ENCODE results near the gene TBXAS1.

Gene TBXAS1

DNA sequence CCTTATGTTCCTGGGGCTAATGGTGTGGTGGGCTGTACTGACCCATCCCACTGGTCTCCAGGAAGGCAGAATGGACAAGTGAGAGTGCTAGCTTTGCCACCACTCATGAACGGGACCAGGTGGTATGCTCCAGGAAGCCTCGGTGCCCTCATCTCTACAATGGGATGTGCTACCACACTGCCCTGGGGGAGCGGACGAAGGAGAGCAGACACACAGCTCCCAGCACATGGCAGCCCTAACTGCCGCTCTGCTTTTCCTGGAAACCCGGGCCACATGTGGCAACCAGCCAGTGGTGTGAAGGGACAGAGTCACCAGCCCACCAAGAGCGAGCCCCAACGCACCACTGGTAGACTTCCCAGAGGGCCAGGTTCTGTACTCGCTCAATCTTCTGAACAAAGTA, 197.9 kb downstream of the TBXAS1 start:
- DNase-seq, result no peak

DNA sequence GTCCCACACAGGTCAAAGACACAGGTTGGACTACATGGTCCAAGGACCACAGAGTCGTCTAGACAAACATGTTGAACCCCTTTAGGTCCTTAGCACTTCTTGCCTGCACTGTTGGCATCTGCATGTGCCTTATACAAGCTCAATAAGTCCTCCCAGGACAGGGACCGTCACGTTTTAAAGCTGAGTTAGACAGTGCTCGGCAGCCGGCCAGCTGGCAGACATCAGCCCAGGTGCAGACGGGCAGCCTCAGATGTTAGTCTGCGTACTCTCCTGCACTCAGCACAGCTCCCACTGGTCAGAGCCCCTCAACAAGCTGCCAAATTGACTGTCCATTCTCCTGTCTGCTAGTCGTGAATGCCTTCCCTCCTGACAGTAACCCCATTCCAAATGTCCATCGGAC, 198.8 kb downstream of the TBXAS1 start:
- no peak for DNase-seq

DNA sequence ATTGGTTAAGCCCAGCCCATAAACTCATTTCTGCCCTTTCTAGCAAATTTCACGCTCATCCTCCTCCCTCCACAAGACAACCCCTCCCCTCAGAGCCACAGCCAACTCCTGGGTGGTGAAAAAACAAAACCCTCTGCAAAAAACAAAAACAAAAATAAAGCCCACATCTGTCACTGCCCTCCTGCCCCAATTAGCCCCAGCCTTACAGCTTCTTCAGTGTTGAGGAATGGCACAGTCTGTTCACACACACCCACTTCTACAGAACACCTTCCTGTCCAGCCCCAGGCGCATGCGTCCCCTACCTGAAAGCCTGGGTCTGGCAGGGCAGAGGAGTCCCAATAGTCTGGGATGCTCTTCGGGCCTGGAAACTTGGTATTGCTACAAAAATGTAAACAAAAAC, 199.2 kb downstream of the TBXAS1 start:
- DNase-seq, result no peak

DNA sequence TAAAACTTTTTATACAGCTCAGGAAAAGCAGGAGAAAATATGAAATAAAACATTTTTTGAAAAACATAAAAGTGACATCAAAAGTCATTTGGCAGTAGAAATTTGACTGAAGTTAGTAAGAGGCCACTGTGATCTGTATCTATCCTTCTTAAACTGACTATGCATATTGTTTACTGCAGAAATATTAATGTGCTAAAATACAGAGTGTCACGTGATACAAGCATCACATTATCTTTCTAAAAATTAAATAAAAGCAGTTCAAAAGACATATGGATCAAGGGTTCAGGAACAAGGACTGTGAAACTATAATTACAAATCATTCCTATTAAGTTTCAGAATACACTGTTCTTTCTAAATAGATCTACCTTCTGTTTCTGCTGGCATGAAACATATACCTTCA, 200.0 kb downstream of the TBXAS1 start:
- DNase-seq, result no peak

DNA sequence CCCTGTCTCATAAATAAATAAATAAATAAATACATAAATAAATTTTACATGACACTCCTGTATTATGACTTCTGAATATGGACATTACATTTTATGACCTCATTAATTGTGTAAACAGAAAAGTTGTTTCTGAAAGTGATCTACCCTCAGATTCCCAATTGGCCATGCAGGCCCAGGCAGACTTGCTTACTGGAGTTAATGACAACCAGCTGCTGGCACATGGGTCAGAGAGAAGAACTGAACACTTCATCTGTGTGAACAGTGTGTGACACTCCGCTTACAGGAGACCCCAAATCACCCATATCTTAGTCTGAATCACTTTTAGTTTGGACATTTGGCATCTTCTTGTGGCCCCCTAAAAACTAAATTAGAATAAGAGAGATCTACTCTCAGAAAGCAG, 202.3 kb downstream of the TBXAS1 start:
- DNase-seq, result no peak

DNA sequence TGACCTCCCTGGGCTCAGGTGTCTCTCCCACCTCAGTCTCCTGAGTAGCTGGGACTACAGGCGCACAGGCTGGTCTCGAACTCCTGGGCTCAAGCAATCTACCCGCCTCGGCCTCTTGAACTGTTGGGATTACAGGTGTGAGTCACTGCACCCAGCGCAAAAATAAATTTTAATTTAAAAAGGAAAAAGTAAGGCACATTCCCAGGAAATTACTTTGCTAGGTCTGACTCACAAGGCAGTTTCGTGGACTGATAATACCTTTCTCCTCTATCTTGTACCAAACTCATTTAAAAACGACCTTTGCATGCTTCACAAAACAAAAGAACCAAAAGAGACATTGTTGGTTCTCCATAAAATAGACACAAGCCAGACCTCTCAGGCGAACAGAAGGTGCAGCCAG, 204.0 kb downstream of the TBXAS1 start:
- DNase-seq, result no peak

DNA sequence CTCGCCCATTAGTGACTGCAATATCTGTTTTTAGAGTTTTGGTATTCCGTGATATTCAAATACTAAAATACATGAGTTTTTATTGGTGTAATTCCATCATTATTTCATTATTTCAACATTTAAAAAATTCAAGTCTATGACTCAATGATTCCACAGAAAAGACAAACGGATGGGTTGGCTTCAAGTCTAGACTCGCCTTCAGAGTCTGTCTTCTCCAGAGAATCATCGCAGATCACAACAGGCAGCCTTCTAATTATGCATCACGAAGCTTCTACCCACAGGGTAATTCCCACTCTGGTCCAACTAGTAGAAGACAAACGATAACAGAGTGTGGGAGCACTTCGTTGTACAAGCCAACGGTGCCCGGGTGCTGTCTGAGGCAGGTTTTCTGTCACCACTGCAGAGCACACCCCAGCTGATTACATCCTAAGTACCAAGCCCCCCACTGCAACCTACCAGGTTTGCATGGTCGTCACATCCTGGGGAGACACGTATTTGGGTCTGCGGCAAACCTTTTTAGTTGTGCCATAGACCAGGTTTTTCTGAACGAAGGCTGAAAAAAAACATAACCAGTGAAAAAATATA, 204.8 kb downstream of the TBXAS1 start:
- DNase-seq, result no peak

DNA sequence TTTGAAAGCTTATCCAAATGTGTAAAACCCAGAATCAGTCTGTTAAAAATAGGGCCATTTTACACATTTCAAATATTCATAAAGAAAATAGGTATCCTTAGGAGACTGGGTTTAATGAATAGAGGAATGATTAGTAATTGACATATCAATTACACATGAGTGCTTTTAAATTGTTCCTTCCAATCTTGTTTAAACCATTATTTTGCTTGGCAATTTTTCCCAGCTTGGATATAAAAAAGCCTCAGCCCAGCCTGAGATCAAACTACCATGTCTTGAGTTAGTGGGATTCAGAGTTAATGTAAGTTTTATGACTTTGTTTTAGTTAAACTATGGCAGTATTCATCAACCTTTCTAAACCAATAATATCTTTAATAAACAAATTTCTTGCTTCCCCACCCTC, 205.4 kb downstream of the TBXAS1 start:
- DNase-seq, result no peak

DNA sequence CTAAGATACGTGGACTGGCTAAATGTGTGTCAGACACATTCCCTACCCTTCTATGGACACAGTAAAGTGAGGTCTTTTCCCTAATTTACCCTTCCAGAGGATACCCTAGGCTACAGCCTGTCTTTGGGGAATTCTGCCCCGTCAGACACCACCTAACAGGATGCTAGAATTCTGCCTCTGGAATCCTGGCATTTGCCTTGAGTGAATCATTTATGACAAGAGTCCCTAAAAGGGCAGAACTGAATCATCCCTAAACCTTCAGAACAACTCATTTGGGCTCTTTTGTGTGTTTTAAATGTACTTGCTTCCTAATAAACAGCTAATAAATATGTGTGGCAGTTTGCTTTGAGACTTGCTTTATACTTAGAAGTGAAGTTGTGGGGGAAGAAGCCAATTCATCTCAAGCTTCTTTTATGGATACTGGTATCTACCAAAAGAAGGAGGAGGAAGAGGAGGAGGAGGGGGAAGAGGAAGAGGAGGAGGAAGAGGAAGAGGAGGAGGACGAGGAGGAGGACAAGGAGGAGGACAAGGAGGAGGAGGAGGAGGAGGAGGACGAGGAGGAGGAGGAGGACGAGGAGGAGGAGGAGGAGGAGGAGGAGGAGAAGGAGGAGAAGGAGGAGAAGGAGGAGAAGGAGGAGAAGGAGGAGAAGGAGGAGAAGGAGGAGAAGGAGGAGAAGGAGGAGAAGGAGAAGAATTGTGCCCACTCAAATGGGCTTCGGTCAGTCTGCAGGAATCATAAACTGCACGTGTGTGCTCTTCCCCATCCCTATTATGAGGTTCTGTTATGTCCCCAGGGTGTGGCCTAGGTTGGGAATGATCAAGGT, 206.5 kb downstream of the TBXAS1 start:
- DNase-seq, result no peak

DNA sequence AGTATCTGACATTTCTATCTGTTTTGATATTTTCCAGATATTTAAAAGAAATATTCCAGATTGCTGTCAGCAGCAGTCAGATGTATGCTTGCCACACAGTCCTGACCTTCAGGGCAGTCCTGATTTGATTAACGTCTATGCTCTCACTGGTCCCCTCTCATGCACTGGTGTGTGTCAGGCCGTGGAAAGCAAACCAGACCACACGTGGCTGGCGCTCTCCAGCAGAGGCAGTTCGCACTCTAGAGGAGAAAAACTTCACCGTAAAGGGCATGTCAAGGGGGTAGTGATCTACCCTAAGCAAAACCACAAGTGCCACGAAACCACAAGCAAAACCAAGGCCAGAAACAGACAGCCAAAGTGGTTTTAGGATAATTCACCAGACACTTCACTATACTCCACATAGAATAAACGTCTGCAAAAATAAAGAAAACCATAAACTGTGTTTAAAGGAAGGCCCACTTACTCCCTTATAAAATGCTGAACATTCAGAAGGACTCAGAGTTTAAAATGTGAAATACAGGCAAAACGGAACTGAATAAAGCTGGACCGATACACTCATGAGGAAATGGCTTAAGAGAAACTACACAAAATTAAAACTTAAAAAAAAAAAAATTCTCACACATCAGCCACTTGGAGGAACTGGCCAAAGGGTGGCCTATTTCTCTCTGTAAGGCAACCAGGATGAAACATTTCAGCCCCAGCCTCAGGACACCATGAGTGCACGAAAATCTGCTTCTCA, 207.3 kb downstream of the TBXAS1 start:
- DNase-seq, result peak; percentile 12

DNA sequence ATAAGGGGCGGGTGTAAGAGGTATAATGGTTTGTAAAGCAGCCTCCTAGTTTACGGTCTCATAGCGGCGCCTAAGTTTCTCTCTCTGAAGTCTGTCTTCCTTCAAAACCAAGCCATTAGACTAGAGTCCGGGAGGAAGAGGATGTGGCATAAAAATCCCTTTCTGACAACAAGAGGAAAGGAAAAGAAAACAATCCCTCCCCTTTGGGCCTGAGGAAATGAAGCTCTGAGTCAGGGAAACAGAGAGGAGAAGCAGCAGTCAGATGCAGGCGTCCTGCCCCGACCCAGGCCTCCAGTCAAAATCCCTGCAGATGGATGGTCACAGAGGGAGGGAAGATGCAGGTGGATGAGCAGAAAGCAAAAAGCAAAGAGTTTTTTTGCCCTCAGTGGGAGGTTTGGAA, 210.0 kb downstream of the TBXAS1 start:
- DNase-seq, result no peak

DNA sequence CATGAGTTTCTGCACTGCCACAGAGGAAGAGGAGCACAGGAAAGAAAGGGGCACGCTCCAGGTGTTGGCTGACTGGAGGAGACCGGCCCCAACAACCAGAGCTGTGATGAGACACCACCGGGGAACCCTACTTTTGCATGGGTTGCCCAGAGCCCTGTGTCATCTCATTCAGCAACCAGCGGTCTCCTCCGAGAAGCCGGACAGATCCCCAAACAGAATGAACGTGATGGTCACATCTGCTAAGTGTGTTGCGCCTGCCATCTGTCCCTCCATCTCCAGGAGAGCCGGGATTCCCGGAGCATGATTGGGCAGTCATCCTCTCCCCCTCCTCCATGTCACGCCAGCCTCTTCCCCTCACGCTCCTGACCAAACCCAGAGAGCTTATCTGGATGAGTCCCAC, 210.8 kb downstream of the TBXAS1 start:
- no peak for DNase-seq

DNA sequence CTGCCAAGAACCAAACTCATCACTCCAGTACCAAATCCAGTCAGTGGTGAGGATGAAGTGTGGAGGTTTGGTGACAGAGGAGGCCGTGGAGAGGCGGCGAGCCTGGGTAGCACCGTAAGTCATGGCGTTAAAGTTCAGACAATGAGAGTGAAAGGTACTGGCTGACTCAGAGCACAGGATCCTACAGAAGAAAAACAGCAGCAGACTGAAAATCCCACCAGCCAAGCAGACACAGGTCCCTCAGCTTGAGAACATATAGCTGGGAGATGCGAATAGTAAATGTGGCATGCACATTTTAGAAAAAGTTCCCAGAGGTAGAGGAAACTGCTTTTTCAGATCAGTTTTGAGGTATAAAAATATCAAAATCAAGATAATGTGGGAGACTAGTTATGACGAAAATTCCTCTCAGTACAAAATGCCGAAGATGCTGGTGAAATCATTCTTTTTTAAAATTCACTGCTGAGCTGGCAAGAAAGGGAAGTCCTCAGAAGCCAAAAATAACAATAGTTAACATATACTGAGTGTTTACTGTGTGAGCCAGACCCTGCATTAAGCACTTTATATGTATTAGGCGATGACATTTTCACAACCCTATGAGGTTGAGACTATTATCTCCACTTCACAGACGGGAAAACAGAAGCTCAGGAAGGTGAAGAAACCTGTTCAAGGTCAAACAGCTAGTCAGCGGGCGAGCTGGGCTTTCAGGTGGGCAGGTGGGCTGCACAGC, 212.8 kb downstream of the TBXAS1 start:
- no peak for DNase-seq

DNA sequence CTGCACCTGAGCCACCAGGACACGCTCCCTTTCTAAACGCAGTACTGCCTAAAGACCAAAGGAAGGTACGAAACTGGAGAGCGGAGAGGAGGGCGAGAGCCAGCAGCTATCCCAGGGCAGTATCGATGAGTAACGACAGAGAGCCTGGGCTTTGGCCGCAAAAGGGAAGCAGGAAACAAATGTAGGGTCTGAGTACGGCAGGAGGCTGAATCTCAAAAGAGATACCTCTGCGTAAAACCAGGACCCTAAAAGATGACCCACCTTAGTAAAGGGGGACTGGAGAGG, 213.3 kb downstream of the TBXAS1 start:
- DNase-seq, result no peak

DNA sequence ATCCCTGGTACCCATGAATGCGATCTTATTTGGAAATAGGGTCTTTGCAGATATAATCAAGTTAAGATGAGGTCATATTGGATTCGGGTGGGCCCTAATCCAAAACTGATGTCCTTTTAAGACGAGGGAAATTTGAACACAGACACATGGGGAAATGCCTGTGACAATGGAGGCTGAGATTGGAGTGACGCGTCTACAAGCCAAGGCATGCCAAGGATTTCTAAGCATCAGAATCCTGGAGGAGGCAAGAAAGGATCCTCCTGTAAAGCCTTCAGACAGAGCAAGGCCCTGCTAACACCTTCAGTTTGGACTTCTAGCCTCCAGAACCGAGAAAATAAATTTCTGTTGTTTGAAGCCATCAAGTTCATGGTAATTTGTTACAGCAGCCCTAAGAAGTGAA, 215.2 kb downstream of the TBXAS1 start:
- DNase-seq, result no peak

DNA sequence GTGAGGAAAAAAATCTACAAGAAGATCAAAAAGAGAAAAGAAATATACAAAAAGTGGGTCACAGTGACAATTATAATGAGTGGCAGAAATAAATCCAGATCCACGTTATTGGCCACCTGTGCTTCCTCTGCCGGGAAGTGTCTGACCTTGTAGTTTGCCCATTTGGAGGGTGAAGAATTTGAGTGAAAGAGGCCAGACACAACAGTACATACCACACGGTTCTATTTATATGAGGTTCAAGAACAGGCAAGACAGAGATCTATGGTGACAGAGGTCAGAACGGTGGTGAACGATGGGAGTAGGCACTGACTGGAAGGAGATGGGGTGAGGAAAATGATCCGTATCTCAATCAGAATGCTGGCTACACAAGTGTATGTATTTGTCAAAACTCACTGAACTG, 216.6 kb downstream of the TBXAS1 start:
- no peak for DNase-seq

DNA sequence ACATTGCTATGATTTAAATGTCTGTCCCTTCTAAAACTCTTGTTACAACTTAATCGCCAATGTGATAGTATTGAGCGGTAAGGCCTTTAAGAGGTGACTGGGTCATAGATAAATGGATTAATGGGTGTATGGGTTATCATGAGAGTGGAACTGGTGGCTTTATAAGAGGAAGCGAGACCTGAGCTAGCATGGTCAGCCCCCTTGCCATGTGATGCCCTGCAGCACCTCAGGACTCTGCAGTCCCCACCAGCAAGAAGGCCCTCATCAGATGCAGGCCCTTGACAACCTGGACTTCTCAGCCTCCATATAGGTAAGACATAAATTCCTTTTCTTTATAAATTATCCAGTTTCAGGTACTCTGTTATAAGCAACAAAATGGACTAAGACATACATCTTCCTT, 218.1 kb downstream of the TBXAS1 start:
- no peak for DNase-seq

DNA sequence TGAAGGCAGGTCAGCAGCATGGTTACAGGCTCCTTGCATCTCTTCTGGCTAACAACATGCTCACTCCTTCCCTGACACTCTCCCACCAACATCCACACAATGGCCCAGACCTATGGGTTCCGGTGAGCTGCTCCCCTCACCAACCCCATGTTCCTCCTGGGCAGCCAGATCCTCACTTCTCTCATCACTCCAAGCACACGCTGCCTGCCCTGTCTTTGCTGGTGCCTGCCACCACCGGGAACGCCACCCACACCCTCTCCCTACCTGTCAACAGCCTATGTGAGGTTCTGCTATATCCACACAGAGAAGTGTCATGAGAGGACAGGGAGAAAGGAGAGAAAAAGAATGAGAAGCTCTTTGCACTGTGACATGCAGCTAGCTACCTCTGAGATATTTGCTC, 219.1 kb downstream of the TBXAS1 start:
- DNase-seq, result no peak

DNA sequence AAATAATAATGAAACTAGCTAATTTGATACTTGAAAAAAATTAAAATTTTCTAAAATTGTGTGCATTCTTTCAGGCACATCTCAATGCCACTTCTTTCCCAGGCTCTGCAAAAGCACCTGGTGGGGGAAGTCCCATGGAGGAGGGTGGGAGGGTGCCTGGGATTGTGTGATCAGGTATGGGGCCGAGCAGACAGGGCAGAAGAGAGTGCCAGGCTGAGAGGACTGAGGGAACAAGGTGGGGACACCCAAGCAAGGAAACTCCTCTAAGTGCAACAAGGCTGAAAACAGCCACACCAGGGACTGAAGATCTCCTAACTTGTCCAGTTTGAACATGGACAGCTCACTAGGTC, 219.9 kb downstream of the TBXAS1 start:
- no peak for DNase-seq

DNA sequence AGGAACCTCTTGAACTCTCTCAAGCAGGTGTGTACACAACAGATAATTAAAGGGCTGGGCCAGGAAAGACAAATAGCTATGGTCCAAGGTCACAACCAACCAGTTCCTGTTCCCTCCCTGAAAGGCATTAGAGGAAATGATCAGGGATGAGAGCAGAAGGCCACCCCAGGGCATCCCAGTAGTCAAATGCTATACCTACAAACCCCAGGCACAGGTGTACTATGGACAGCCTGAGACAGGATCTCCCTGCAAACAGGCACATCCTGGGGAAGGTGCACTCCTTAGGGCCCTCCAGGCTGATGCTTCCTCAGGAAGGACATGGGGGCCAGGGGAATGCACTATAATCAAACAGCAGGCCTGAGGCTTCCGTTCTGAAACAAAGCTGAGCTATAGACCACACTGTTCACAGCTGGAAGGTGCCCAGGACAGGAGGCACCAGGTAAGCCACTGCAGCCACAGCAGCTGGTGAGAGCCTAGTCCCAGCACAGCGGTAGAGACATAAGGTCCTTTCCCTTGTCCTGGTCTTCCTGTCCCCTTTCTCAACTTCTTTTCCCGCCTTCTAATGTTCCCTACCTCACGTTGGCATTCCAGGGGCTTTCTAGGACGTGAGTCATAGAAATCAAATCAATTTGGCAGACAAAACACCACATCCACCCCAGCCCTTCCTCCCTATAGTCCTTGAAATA, 220.4 kb downstream of the TBXAS1 start:
- no peak for DNase-seq

DNA sequence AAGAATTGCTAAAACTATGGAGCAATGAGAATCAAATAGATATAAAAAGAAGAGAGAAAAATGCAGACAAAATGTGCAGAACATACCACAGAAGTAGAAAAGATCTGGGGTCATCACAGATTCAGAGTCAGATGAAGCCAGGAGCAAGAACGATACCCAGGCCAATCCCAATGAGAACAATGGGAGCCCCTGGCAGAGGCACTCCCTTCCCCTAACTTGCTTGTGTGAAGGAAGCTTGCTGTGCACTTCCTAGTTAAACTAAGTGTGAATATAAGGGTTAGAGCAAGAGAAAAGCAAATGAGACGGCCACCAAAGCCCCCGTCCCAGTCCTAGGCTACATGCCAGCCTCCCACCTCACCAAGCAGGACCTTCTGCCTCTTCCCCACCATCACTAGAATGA, 221.0 kb downstream of the TBXAS1 start:
- DNase-seq, result no peak

DNA sequence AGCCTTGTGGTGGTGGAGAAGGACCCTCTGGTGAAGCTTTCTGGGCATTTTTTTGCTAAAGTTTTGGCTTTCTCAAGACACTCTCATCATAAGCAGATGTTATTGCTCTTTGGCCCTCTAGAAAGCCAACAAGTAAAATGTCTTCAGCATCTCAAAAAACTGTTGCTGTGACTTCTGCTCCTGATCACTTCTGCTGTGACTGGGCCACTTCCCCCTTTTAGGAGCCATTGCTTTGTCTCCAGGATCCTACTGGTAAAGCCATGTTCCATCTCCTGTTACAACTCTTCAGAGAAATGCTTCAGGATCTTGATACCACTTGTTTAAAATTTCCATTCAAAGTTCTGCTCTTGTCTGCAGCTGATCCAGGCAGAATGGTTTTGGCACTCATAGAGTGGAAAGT, 222.8 kb downstream of the TBXAS1 start:
- no peak for DNase-seq

DNA sequence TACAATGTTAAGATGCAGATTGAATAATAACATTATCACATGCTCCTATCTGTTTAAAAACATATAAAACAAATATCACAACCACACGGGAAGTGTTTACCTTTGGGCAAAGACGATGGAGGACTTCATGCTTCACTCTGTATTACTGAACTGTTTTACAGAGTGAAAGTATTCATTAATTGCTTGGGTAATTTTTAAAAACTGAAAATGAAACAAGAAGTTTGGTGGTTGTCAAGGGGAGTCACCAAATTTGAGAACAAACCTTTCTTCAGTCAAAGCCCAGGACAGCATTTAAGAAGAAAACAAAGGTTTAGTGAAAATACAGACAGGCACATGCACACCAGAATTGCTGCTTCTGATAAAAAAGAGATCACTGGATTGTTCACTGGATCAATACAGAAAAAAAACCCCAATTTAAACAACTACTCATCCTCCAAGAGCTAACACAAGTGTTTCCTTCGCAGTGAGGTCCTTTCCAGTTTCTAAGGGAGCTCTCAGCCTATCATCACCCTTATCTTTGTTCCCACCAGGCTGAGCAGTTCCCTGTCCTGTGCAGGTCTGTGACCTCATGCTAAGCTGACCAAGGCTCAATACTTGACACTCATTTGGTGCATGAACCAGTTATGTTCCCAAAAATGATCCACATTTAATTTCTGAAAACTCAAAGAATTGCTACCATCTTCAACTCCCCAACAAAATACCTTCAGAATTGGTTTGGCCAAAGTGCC, 224.9 kb downstream of the TBXAS1 start:
- no peak for DNase-seq
